ENCODE measurements around the gene FLVCR2.

Gene FLVCR2, protein sequence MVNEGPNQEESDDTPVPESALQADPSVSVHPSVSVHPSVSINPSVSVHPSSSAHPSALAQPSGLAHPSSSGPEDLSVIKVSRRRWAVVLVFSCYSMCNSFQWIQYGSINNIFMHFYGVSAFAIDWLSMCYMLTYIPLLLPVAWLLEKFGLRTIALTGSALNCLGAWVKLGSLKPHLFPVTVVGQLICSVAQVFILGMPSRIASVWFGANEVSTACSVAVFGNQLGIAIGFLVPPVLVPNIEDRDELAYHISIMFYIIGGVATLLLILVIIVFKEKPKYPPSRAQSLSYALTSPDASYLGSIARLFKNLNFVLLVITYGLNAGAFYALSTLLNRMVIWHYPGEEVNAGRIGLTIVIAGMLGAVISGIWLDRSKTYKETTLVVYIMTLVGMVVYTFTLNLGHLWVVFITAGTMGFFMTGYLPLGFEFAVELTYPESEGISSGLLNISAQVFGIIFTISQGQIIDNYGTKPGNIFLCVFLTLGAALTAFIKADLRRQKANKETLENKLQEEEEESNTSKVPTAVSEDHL

DNA sequence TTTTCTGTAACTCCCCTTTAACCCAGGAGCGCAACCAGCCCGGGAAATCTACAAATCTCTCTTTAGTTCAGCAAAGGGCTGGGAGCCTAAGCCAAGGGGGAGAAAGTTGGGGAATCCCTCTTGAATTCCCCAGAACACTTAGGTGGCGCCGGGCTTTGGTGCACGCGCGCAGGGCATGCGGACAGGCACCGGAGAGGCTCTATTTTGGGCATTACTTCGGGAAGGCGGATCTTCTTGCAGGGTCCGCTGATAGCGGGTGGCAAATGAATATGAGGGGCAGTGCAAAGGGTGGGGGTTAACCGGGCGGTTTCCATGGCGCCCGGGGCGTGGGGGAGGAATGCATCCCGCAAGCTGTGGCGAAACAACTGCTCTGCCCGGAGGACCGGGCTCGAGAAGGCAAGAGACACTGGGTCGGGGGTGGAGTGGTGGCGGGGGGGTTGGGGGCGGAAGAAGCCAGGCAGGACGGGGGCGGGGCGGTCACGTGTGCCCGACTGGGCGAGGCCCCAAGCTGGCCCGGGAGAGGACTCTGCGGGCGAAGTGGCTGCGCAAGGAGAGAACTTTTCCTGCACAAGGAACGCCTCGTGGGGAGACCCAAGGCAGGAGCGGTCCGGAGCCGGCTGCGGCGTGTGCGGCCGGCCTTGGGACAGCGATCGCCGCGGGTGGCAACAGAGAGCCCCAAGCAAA, at the start of gene FLVCR2:
Gene FLVCR2 (plus strand): TSS at position 519 of the 684 bp plus-strand sequence. CDS start 353 bp downstream, outside the sequence.
- peak; percentile 38 to 54 for DNase-seq (ENCODE audit: low read depth in 2 of 2)

DNA sequence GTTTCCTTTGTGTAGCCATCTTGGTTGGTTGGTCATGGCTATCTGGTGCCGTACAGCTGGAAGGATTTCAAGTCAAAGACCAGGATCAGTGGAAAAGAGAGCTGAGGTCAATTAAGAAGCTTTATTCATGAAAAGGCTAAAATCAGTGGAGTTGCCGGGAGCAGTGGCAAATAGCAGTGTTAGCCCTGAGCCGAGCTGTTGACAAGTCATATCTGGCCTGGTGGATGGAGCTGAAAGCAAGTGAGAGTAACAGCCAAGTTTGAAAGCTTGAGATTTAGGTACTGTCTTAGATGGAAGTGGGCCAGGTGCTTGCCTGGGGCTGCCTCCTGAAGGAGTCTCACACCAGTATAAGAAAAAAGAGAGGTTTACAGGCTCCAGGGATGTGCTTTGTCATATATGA, 47.2 kb upstream of the FLVCR2 start:
- DNase-seq (ENCODE audit: low read depth in 2 of 2) = no peak

- DNase-seq (ENCODE audit: low read depth in 2 of 2) = no peak
Measured at GRCh38 chr14:75531660-75532317, 46.6 kb upstream of the FLVCR2 start.

GRCh38 chr14:75533791-75534555, 44.4 kb upstream of the FLVCR2 start:
- no peak for DNase-seq (ENCODE audit: low read depth in 2 of 2)

DNA sequence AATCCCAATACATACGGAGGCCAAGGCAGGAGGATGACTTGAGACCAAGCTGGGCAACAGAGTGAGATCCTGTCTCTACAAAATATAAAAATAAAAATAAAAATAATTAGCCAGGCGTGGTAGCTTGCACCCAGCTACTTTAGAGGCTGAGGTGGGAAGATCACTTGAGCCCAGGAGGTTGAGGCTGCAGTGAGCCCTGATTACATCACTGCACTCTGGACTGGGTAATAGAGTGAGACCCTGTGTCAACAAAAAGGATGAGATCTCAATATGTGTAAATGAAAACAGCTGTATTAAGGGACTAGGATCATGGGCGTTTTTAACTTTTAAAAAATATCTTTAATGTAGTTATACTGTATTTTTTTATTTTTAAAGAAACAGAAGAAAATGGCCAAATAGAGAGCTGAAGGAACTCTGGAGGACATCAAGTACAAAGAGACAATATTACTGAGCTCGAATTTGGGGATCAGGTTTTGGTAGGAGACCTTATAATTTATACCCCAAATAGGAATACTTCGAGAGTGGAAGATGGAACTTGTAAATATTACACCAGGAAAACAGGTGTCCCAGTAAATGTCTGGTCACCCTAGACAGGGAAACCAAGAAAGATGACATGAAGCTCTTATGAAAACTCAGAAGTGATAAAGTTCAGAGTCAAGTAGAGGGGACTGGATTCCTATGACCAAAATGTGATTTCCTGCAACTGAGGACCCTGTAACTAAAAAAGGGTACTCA, 43.1 kb upstream of the FLVCR2 start:
- DNase-seq (ENCODE audit: low read depth in 2 of 2) = no peak

GRCh38 chr14:75537071-75537470, 41.3 kb upstream of the FLVCR2 start:
- no peak for DNase-seq (ENCODE audit: low read depth in 2 of 2)

DNA sequence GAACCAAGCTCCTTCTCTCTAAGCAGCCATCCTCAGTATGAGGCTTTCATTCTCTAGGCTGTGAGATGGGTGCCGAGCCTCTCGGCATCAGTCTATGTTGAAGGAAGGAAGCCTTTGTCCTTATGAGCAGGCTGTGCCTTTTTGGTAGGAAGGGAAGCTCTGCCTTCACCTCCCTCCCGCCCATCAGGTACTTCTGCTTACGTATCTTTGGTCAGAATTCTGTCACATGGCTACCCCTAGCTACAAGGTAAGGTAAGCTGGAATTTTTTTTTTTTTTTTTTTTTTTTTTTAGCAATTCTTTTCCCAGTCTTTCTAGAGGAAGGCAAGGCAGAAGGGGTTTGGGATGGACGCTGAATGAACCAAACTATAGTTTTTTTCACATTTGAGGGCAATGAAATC, 39.3 kb upstream of the FLVCR2 start:
- no peak for DNase-seq (ENCODE audit: low read depth in 2 of 2)

- no peak for DNase-seq (ENCODE audit: low read depth in 2 of 2)
Measured at GRCh38 chr14:75539561-75540478, 38.6 kb upstream of the FLVCR2 start.

- DNase-seq (ENCODE audit: low read depth in 2 of 2) = no peak
Measured at GRCh38 chr14:75540479-75540851, 38.0 kb upstream of the FLVCR2 start.

- DNase-seq (ENCODE audit: low read depth in 2 of 2) = peak; percentile 73 to 83
Measured at GRCh38 chr14:75542588-75543091, 35.8 kb upstream of the FLVCR2 start.

DNA sequence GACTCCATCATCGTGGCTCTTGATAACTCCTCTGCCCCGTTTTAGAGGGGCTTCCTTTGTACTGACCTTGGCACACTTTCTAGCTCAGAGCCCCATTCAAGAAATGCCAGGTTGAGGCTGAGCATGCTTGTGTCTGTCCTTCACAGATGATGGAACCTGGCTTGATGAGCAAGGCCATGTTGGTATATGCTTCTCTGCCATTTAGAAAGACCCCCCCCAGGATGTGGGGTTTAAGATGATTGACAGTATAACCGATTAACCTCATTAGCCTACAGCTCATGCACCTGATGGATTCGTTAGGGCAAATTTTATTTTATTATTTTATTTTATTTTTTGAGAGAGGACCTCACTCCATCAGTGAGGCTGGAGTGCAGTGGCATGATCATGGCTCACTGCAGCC, 35.2 kb upstream of the FLVCR2 start:
- DNase-seq (ENCODE audit: low read depth in 2 of 2) = no peak

- no peak for DNase-seq (ENCODE audit: low read depth in 2 of 2)
Measured at GRCh38 chr14:75543786-75544185, 34.6 kb upstream of the FLVCR2 start.

DNA sequence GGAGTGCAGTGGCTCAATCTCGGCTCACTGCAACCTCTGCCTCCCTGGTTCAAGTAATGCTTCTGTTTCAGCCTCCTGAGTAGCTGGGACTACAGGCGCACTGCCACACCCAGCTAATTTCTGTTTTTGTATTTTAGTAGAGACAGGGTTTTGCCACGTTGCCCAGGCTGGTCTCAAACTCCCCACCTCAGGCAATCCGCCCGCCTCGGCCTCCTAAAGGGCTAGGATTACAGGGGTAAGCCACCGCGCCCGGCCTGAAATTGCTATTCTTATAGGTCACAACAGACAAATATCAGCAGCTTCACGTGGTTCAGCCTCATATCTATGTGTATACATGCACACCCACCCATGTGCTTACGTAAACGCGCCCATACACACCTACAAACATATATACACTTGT, 32.5 kb upstream of the FLVCR2 start:
- no peak for DNase-seq (ENCODE audit: low read depth in 2 of 2)

DNA sequence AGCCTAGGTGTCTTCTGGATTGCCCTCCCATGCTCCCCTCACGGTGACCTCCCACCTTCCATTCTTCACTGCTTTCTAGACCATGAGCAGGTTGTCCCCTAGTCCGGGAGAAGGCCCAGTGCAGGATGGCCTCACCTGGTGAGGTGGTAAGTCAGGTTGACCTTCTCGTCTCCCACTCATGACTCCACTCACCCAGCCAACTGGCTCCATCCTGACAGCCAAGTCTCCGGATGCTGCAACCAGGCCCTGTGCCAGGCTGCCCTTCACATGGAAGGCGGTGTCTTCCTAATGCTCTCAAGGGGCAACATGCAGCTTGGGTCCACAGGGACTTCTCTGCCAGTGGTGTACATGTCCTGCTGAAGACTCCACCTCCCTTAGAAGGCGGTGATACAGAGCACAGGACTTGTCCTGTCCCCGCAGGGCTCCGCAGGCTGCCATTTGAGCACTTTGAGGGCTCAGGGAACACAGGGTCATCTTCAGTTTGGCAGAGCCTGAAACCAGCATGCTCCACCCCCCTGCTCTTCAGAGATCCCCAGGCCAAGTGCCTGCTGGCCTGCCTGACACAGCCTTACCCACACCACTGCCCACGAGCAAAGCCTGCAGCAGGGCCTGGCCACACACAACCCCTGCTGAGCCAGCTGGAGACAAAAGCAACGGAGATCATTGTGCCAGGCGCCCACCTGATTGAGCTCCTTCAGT, 30.7 kb upstream of the FLVCR2 start:
- DNase-seq (ENCODE audit: low read depth in 2 of 2) = no peak

DNA sequence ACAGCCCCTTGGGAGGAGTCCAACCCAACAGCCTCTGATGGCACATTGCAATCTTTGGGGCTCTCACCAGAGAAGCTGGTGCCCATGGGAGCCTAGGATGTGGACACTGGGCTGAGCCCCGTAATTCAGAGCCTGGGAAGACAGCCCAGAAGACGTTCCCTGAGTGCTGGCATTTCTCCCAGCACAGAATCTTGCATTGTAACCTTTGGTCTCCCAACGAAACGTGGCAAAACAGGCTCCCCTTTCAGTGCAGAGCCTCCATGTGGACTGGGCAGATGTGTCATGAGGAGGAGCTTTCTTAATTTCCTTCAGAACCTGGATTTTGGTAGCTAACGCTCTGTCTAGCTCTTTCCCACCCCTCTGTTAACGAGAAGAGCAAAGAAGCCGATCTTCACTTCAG, 29.9 kb upstream of the FLVCR2 start:
- DNase-seq (ENCODE audit: low read depth in 2 of 2) = no peak

- DNase-seq (ENCODE audit: low read depth in 2 of 2) = no peak
Measured at GRCh38 chr14:75549169-75549568, 29.3 kb upstream of the FLVCR2 start.

DNA sequence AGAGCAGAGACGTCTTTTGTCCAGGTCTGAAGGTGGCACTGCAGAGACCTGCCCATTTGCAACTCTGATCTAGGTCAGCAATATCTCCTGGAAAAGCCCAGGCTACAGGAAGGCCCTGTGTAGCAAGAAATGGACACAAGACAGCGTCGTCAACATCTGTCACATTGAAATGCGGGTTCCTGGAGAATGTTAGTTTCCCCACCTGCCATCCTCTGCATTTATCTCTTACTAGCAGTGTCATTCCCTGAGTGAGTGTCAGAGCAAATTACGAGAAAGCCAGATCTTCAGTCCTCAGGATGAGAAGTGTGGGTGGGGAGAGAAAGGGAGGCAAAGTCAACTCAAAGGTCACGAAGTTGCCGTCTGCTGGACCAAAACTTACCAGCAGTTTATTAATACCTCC, 27.4 kb upstream of the FLVCR2 start:
- DNase-seq (ENCODE audit: low read depth in 2 of 2) = no peak

DNA sequence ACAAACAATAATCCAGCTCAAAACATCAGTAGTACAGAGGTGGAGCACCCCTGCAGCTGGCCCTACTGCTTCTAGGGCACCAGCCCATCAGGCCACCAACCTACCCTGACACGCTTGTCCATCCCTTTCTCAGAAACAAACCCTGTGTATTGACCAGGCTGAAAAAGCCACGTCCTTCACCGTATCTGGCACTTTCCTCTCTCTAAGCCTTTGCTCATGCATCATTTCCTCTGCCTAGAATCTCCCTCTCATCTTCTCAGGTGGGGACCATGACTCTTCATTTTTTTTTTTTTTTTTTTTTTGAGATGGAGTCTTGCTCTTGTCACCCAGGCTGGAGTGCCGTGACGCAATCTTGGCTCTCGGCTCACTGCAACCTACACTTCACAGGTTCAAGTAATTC, 25.3 kb upstream of the FLVCR2 start:
- DNase-seq (ENCODE audit: low read depth in 2 of 2) = no peak

GRCh38 chr14:75553761-75554364, 24.6 kb upstream of the FLVCR2 start:
- no peak for DNase-seq (ENCODE audit: low read depth in 2 of 2)
